SK-N-SH (cell line): ENCODE results near the gene RPS5. TPM values are rescaled to one million over a fixed set of nuclear protein-coding genes. Genes with fewer than 3 reads are reported as not detected.
A peak's percentile ranks its signal among the peaks of the same experiment; 100 is the strongest.

Experiments
- CTCF ChIA-PET: fragments of 300-600, 350-600 bp; formaldehyde crosslinking; extraction: SDS; loops from one replicate; lab custom pipeline; 2021; lab: Yijun Ruan, JAX
- POLR2A ChIA-PET: fragments of 350-600 bp; sonication (Branson Sonifier 250); formaldehyde crosslinking; extraction: SDS; loops from one replicate; lab custom pipeline; 2020; ENCODE audit warnings: antibody characterized with exemption, inconsistent platforms; lab: Yijun Ruan, JAX
- DNase-seq: peaks from one replicate; pipeline ENCODE4 v3.0.0; 2012
- H2AFZ ChIP-seq: fragments of 200-600 bp; sonication (generic); 2 replicates; pipeline ENCODE4 v1.8.1; 2016; ENCODE audit warnings: antibody characterized with exemption, mild to moderate bottlenecking, low read depth
- H3F3A ChIP-seq: fragments of 200-600 bp; sonication (generic); replicated peaks from 2 replicates; pipeline ENCODE3; 2016; ENCODE audit warnings: antibody characterized with exemption, mild to moderate bottlenecking; ENCODE audit not compliant: insufficient read depth
- H3K27ac ChIP-seq, 2 experiments: fragments of 200-500 bp in 1 of 2; fragments of 200-600 bp in 1 of 2; sonication (Bioruptor generic) in 1 of 2; sonication (generic), shearing (Covaris generic) in 1 of 2; 2 replicates each; pipeline versions ENCODE4 v1.5.1 to v1.6.1; 2014 to 2016; ENCODE audit warnings: low read depth in 2 of 2, inconsistent platforms in 1 of 2, low read length in 1 of 2, mild to moderate bottlenecking in 1 of 2, mixed read lengths in 1 of 2
- H3K27me3 ChIP-seq: fragments of 200-600 bp; sonication (generic), shearing (Covaris generic); 2 replicates; pipeline ENCODE4 v1.6.1; 2016; ENCODE audit warnings: mixed run types; ENCODE audit not compliant: insufficient read depth
- H3K36me3 ChIP-seq, 2 experiments: fragments of 200-500 bp in 1 of 2; fragments of 200-600 bp in 1 of 2; sonication (Bioruptor generic) in 1 of 2; sonication (generic) in 1 of 2; replicated peaks in 1 of 2; 2 replicates each; pipeline versions ENCODE3 to v1.5.1; 2014 to 2016; ENCODE audit warnings: low read length in 1 of 2, mild to moderate bottlenecking in 1 of 2; ENCODE audit not compliant: insufficient read depth in 2 of 2, control insufficient read depth in 1 of 2
- H3K4me1 ChIP-seq, 2 experiments: fragments of 200-500 bp in 1 of 2; fragments of 200-600 bp in 1 of 2; sonication (Bioruptor generic) in 1 of 2; sonication (generic), shearing (Covaris generic) in 1 of 2; 2 replicates each; pipeline versions ENCODE4 v1.5.1 to v1.6.1; 2014 to 2016; ENCODE audit warnings: low read depth in 1 of 2, low read length in 1 of 2, mixed run types in 1 of 2; ENCODE audit not compliant: insufficient read depth in 2 of 2, control insufficient read depth in 1 of 2
- H3K4me2 ChIP-seq: fragments of 200-600 bp; sonication (generic), shearing (Covaris generic); 2 replicates; pipeline ENCODE4 v1.6.1; 2017; ENCODE audit warnings: mixed run types
- H3K4me3 ChIP-seq, 2 experiments: fragments of 200-500 bp in 1 of 2; fragments of 200-600 bp in 1 of 2; sonication (Bioruptor generic) in 1 of 2; sonication (generic), shearing (Covaris generic) in 1 of 2; 2 replicates each; pipeline versions ENCODE4 v1.5.1 to v1.8.1; 2014 to 2016; ENCODE audit warnings: low read depth in 2 of 2, inconsistent platforms in 1 of 2, low read length in 1 of 2, mild to moderate bottlenecking in 1 of 2, mixed read lengths in 1 of 2, moderate library complexity in 1 of 2
- H3K79me2 ChIP-seq: fragments of 200-600 bp; sonication (generic); 2 replicates; pipeline ENCODE4 v1.8.1; 2017; ENCODE audit warnings: mild to moderate bottlenecking; ENCODE audit not compliant: insufficient read depth
- H3K9ac ChIP-seq: fragments of 200-600 bp; sonication (generic); 2 replicates; pipeline ENCODE4 v1.6.1; 2017; ENCODE audit warnings: mixed run types
- H3K9me2 ChIP-seq: fragments of 200-600 bp; sonication (generic); 2 replicates; pipeline ENCODE4 v1.6.1; 2017; ENCODE audit warnings: mixed run types
- H3K9me3 ChIP-seq: fragments of 200-600 bp; sonication (generic); 2 replicates; pipeline ENCODE4 v1.6.1; 2017; ENCODE audit warnings: mixed run types, mild to moderate bottlenecking, moderate library complexity
- H4K20me1 ChIP-seq: fragments of 200-600 bp; sonication (generic); 2 replicates; pipeline ENCODE4 v1.6.1; 2017; ENCODE audit warnings: mild to moderate bottlenecking, mixed run types; ENCODE audit not compliant: insufficient read depth
- CHD2 ChIP-seq: fragments of 150-350 bp; IDR thresholded peaks from 2 replicates; pipeline ENCODE4 v1.6.1; 2018; ENCODE audit warnings: low read length; ENCODE audit not compliant: partially characterized antibody
- CTCF ChIP-seq: fragments of 200-600 bp; sonication (generic); IDR thresholded peaks from 2 replicates; pipeline ENCODE4 v1.6.1; 2017; ENCODE audit warnings: antibody characterized with exemption, mild to moderate bottlenecking, moderate library complexity
- ELF1 ChIP-seq: IDR thresholded peaks from 2 replicates; pipeline ENCODE4 v1.4.0; 2012
- EP300 ChIP-seq, 2 experiments: IDR thresholded peaks; 2 replicates each; pipeline versions ENCODE4 v1.4.0 to v1.6.1; 2012; ENCODE audit warnings: borderline replicate concordance in 1 of 2, low read depth in 1 of 2, low read length in 1 of 2
- FOSL2 ChIP-seq: IDR thresholded peaks from 2 replicates; pipeline ENCODE4 v1.4.0; 2012; ENCODE audit warnings: low read depth, mild to moderate bottlenecking, moderate library complexity, borderline replicate concordance
- FOXM1 ChIP-seq: IDR thresholded peaks from 2 replicates; pipeline ENCODE4 v1.4.0; 2012; ENCODE audit warnings: low read depth, mild to moderate bottlenecking
- GABPA ChIP-seq: IDR thresholded peaks from 2 replicates; pipeline ENCODE4 v1.4.0; 2012; ENCODE audit warnings: low read depth, mild to moderate bottlenecking
- GATA2 ChIP-seq: sonication (generic); formaldehyde crosslinking; IDR thresholded peaks from 2 replicates; pipeline ENCODE4 v1.5.0; 2020; ENCODE audit warnings: mild to moderate bottlenecking, missing genetic modification reagents
- IRF3 ChIP-seq: fragments of 150-350 bp; IDR thresholded peaks from 2 replicates; pipeline ENCODE4 v1.6.1; 2016; ENCODE audit warnings: mild to moderate bottlenecking, low read depth, low read length
- JUND ChIP-seq: IDR thresholded peaks from 2 replicates; pipeline ENCODE4 v1.4.0; 2012
- MEF2A ChIP-seq: IDR thresholded peaks from 2 replicates; pipeline ENCODE4 v1.4.0; 2012; ENCODE audit warnings: low read depth, borderline replicate concordance
- MXI1 ChIP-seq: IDR thresholded peaks from 2 replicates; pipeline ENCODE4 v1.6.1; 2012; ENCODE audit warnings: mild to moderate bottlenecking, low read depth, low read length, improper control_type of control experiment
- NFIC ChIP-seq: IDR thresholded peaks from 2 replicates; pipeline ENCODE4 v1.4.0; 2012; ENCODE audit warnings: borderline replicate concordance
- NRF1 ChIP-seq: IDR thresholded peaks from 2 replicates; pipeline ENCODE4 v1.6.1; 2012; ENCODE audit warnings: low read depth, mild to moderate bottlenecking, low read length
- PBX3 ChIP-seq: IDR thresholded peaks from 2 replicates; pipeline ENCODE4; 2012
- POLR2AphosphoS5 ChIP-seq: IDR thresholded peaks from 2 replicates; pipeline ENCODE4 v1.6.1; 2012; ENCODE audit warnings: low read depth, low read length
- RAD21 ChIP-seq: IDR thresholded peaks from 2 replicates; pipeline ENCODE4 v1.6.1; 2012; ENCODE audit warnings: mild to moderate bottlenecking, low read length
- RCOR1 ChIP-seq: fragments of 150-350 bp; IDR thresholded peaks from 2 replicates; pipeline ENCODE4 v1.6.1; 2017; ENCODE audit warnings: antibody characterized with exemption, low read length
- RXRA ChIP-seq: IDR thresholded peaks from 2 replicates; pipeline ENCODE4 v1.4.0; 2012; ENCODE audit warnings: low read depth, mild to moderate bottlenecking, borderline replicate concordance
- SMC3 ChIP-seq: IDR thresholded peaks from 2 replicates; pipeline ENCODE4 v1.6.1; 2012; ENCODE audit warnings: low read depth, low read length, improper control_type of control experiment
- TEAD4 ChIP-seq: IDR thresholded peaks from 2 replicates; pipeline ENCODE4 v1.4.0; 2012; ENCODE audit warnings: mild to moderate bottlenecking, borderline replicate concordance; ENCODE audit not compliant: insufficient read depth
- USF1 ChIP-seq: IDR thresholded peaks from 2 replicates; pipeline ENCODE4 v1.4.0; 2012; ENCODE audit warnings: low read depth, borderline replicate concordance
- USF2 ChIP-seq: fragments of 150-350 bp; IDR thresholded peaks from 2 replicates; pipeline ENCODE4 v1.6.1; 2017; ENCODE audit warnings: antibody characterized with exemption, low read length, low read depth, borderline replicate concordance
- WGBS: methylation state at CpG from one replicate; pipeline ENCODE4 v1.1.6; 2017; ENCODE audit warnings: low lambda C conversion rate; 5-methylcytosine and 5-hydroxymethylcytosine counted together
- polyA plus RNA-seq, 3 experiments: library from polyadenylated mRNA; depleted of rRNA; stranded (reverse); fragments of >200 nt; gene quantifications; 2 replicates each; pipeline ENCODE4 v1.2.3, GENCODE V29; 2012

Gene RPS5
- polyA plus RNA-seq, 1 of the 3 experiments (the other 2 are of a cell fraction) = 4,334 TPM

- ChIA-PET POLR2A (interaction anchor here (0.8 to 1.2 kb wide), 3 partner anchors 16 to 19 kb away, joined by 3 to 9 read pairs (median 7); partner anchors contain the start of gene ZNF497), CTCF (interaction anchor here (0.7 to 1.1 kb wide), 3 partner anchors 17 to 139 kb away, joined by 3 read pairs; partner anchors contain the start of gene ZBTB45)
- H2AFZ ChIP-seq = peak within 1 kb of the TSS; percentile 79; the same call in 1 of the 2 replicates
- peak within 1 kb of the TSS; percentile 98 for H3K4me2 ChIP-seq
- H3F3A ChIP-seq = peaks cover 12% of the 10 kb centered on the region
- no peaks in the 10 kb centered on the region for H3K27me3 ChIP-seq
- H3K36me3 ChIP-seq = no peaks in the 10 kb centered on the region
- no peaks in the 10 kb centered on the region for H3K9me2 ChIP-seq
- H3K9ac ChIP-seq = peak within 1 kb of the TSS; percentile 84
- H3K4me1 ChIP-seq = peaks cover 12 to 28% of the 10 kb centered on the region in 2 experiments; a peak in 2 of 4 replicates
- H3K79me2 ChIP-seq = peaks cover 26% of the 10 kb centered on the region
- under 1% methylated on average over 26 of the region's 83 CpGs for WGBS
- H3K4me3 ChIP-seq = peak within 1 kb of the TSS; percentile 56 to 99
- H3K27ac ChIP-seq = peak within 1 kb of the TSS; percentile 81 to 89
- H3K9me3 ChIP-seq = no peaks in the 10 kb centered on the region
- DNase-seq = peak; percentile 93
- H4K20me1 ChIP-seq = no peaks in the 10 kb centered on the region
- TF ChIP-seq GATA2 (CRISPR knock-in tag) (no peak), JUND (no peak), POLR2AphosphoS5 (peak; percentile 67), FOSL2 (no peak), EP300 (IDR thresholded peaks at IDR 0.05; ENCODE audit: borderline replicate concordance in 1 of 2, low read depth in 1 of 2, low read length in 1 of 2) (peak in 1 of 2 experiments; percentile 1; a peak in 1 of 4 replicates), MEF2A (no peak), USF1 (peak; percentile 76), NRF1 (0 out of 2 replicates have a peak, but pooled peaks have one; percentile 31), PBX3 (peak; percentile 99), RXRA (no peak), USF2 (no peak), ELF1 (peak; percentile 97), GABPA (peak; percentile 96), RCOR1 (no peak), IRF3 (peak; percentile 69), NFIC (no peak), CHD2 (peak; percentile 67), TEAD4 (no peak), MXI1 (peak; percentile 65), SMC3 (no peak; the same call in 1 of the 2 replicates), FOXM1 (no peak), CTCF (no peak), RAD21 (no peak)
Observed at GRCh38 chr19:58380662-58381459, 6.2 kb upstream of the RPS5 start, which contains the start of gene ZNF837. ZNF837 (minus strand) TSS chr19:58381030; CDS start chr19:58369332, 11,698 bp downstream.
